Keratinocyte (primary cell): ENCODE results near the gene TPT1. TPM values are rescaled to one million over a fixed set of nuclear protein-coding genes. Genes with fewer than 3 reads are reported as not detected.

ENCODE experiments used
- DNase-seq: peaks from one replicate; pipeline ENCODE4 v3.0.0-alpha.2; 2011; ENCODE audit warnings: low read depth, missing footprints, low spot score
- FAIRE-seq: peaks from 2 replicates; lab custom pipeline; 2011; peaks lifted over from hg19 to GRCh38; lab: Jason Lieb, UNC
- H2AFZ ChIP-seq: 2 replicates; pipeline ENCODE4 v1.6.0; 2012; ENCODE audit warnings: low read length, control low read depth, inconsistent platforms; ENCODE audit not compliant: control insufficient read depth
- H3K27ac ChIP-seq: 2 replicates; pipeline ENCODE4 v1.5.1; 2011; ENCODE audit warnings: low read length; ENCODE audit not compliant: control insufficient read depth, insufficient read depth
- H3K27me3 ChIP-seq: 3 replicates; pipeline ENCODE4 v1.6.0; 2011; ENCODE audit warnings: low read length; ENCODE audit not compliant: control insufficient read depth, insufficient read depth; ENCODE audit errors: extremely low read depth
- H3K36me3 ChIP-seq, 2 experiments: 2 replicates in 1 of 2; 3 replicates in 1 of 2; pipeline ENCODE4 v1.5.1; 2011; ENCODE audit warnings: low read length in 2 of 2, mild to moderate bottlenecking in 1 of 2; ENCODE audit not compliant: control insufficient read depth in 2 of 2, insufficient read depth in 2 of 2; ENCODE audit errors: extremely low read depth in 1 of 2
- H3K4me1 ChIP-seq: 3 replicates; pipeline ENCODE4 v1.5.1; 2011; ENCODE audit warnings: low read length; ENCODE audit not compliant: control insufficient read depth, insufficient read depth; ENCODE audit errors: extremely low read depth
- H3K4me2 ChIP-seq: 3 replicates; pipeline ENCODE4 v1.6.0; 2011; ENCODE audit warnings: low read depth, low read length; ENCODE audit not compliant: control insufficient read depth, insufficient read depth; ENCODE audit errors: extremely low read depth
- H3K4me3 ChIP-seq, 3 experiments: fragments of 200-600 bp in 1 of 3; sonication (generic) in 1 of 3; 2 replicates in 2 of 3; 3 replicates in 1 of 3; pipeline ENCODE4 v1.5.1; 2011 to 2016; ENCODE audit warnings: low read length in 3 of 3, mild to moderate bottlenecking in 3 of 3, control low read depth in 2 of 3, inconsistent platforms in 1 of 3, low read depth in 1 of 3, mixed read lengths in 1 of 3, mixed run types in 1 of 3, moderate library complexity in 1 of 3; ENCODE audit not compliant: control insufficient read depth in 2 of 3, insufficient read depth in 2 of 3; ENCODE audit errors: extremely low read depth in 1 of 3
- H3K79me2 ChIP-seq: 2 replicates; pipeline ENCODE4 v1.6.0; 2012; ENCODE audit warnings: low read length; ENCODE audit not compliant: control insufficient read depth, insufficient read depth
- H3K9ac ChIP-seq: 3 replicates; pipeline ENCODE4 v1.6.0; 2011; ENCODE audit warnings: low read length; ENCODE audit not compliant: control insufficient read depth, insufficient read depth; ENCODE audit errors: extremely low read depth
- H3K9me1 ChIP-seq: 3 replicates; pipeline ENCODE4 v1.6.0; 2011; ENCODE audit warnings: low read length; ENCODE audit not compliant: control insufficient read depth, insufficient read depth; ENCODE audit errors: extremely low read depth
- H3K9me3 ChIP-seq: 2 replicates; pipeline ENCODE4 v1.5.1; 2012; ENCODE audit warnings: low read depth, low read length; ENCODE audit not compliant: control insufficient read depth
- H4K20me1 ChIP-seq: 3 replicates; pipeline ENCODE4 v1.6.0; 2011; ENCODE audit warnings: low read length; ENCODE audit not compliant: control insufficient read depth, insufficient read depth; ENCODE audit errors: extremely low read depth
- CTCF ChIP-seq, 3 experiments: IDR thresholded peaks in 1 of 3; conservative IDR thresholded peaks in 1 of 3; optimal IDR thresholded peaks in 1 of 3; 2 replicates in 2 of 3; 3 replicates in 1 of 3; pipeline versions ENCODE3 to v1.5.1; 2011; ENCODE audit warnings: low read length in 3 of 3, mild to moderate bottlenecking in 3 of 3, moderate library complexity in 2 of 3, control low read depth in 1 of 3, inconsistent platforms in 1 of 3; ENCODE audit not compliant: insufficient read depth in 2 of 3; ENCODE audit errors: extremely low read depth in 1 of 3
- EZH2 ChIP-seq: IDR thresholded peaks from one replicate; pipeline ENCODE4 v1.6.1; 2012; ENCODE audit warnings: inconsistent platforms, mild to moderate bottlenecking, low read length, moderate library complexity
- dilution Hi-C: fragments of 300-500 bp; cut with MboI; formaldehyde crosslinking; loops from one replicate; pipeline ENCODE4 v1.7.0; 2020; ENCODE audit warnings: low sequenced_read_pairs; ENCODE audit not compliant: extremely low pct_ligation_motif_present
- polyA plus RNA-seq, 5 experiments: library from polyadenylated mRNA; depleted of rRNA in 3 of 5; stranded (reverse) in 3 of 5; stranded (forward) in 1 of 5; unstranded in 1 of 5; fragments of >200 nt; gene quantifications; 1 replicate in 1 of 5; 2 replicates in 3 of 5; 3 replicates in 1 of 5; pipeline versions ENCODE4 v1.2.1 to v1.2.3, GENCODE V29; 2011 to 2012; ENCODE audit warnings: missing spikeins in 2 of 5, low read depth in 1 of 5, low replicate concordance in 1 of 5

The TPT1 gene
- polyA plus RNA-seq, 1 donor (not counting 4 experiments of a cell fraction or from before 2014, with no cell fraction given): 8,174 TPM

GRCh38 chr13:45301263-45301662 is 39.7 kb downstream of the TPT1 start:
- H3K4me3 ChIP-seq: no peak overlapping the region
- H3K9ac ChIP-seq: no peak overlapping the region
- H3K27me3 ChIP-seq: no peaks in the 10 kb centered on the region
- dilution Hi-C loops: no loop called here
- H3K9me3 ChIP-seq: no peaks in the 10 kb centered on the region
- peaks cover 0 to 1% of the 10 kb centered on the region in 2 experiments for H3K36me3 ChIP-seq
- no peak overlapping the region for H3K4me2 ChIP-seq
- FAIRE-seq: no peak
- peaks cover 2% of the 10 kb centered on the region for H3K9me1 ChIP-seq
- H4K20me1 ChIP-seq: no peaks in the 10 kb centered on the region
- H3K79me2 ChIP-seq: no peaks in the 10 kb centered on the region
- TF ChIP-seq EZH2: no peak
- no peak for TF ChIP-seq CTCF (optimal IDR thresholded peaks at IDR 0.05 in 1 of 3, IDR thresholded peaks at IDR 0.05 in 1 of 3, conservative IDR thresholded peaks at IDR 0.05 in 1 of 3; ENCODE audit: extremely low read depth in 1 of 3, insufficient read depth in 2 of 3, low read length in 3 of 3)
- no peak overlapping the region for H2AFZ ChIP-seq
- DNase-seq: no peak
- no peaks in the 10 kb centered on the region for H3K4me1 ChIP-seq
- no peak overlapping the region for H3K27ac ChIP-seq

- H3K27me3 ChIP-seq: no peaks in the 10 kb centered on the region
- dilution Hi-C loops: no loop called here
- H3K4me3 ChIP-seq: no peak overlapping the region
- H3K36me3 ChIP-seq: peaks cover 0 to 1% of the 10 kb centered on the region in 2 experiments
- peaks cover 2% of the 10 kb centered on the region for H3K9me1 ChIP-seq
- no peak overlapping the region for H3K27ac ChIP-seq
- no peak overlapping the region for H3K9ac ChIP-seq
- TF ChIP-seq EZH2: no peak
- TF ChIP-seq CTCF (optimal IDR thresholded peaks at IDR 0.05 in 1 of 3, IDR thresholded peaks at IDR 0.05 in 1 of 3, conservative IDR thresholded peaks at IDR 0.05 in 1 of 3; ENCODE audit: extremely low read depth in 1 of 3, insufficient read depth in 2 of 3, low read length in 3 of 3): no peak
- H3K79me2 ChIP-seq: no peaks in the 10 kb centered on the region
- H3K4me1 ChIP-seq: no peaks in the 10 kb centered on the region
- no peak overlapping the region for H2AFZ ChIP-seq
- no peaks in the 10 kb centered on the region for H4K20me1 ChIP-seq
- H3K4me2 ChIP-seq: no peak overlapping the region
- FAIRE-seq: no peak
- DNase-seq: no peak
- no peaks in the 10 kb centered on the region for H3K9me3 ChIP-seq
Measured at GRCh38 chr13:45300190-45300985, 40.6 kb downstream of the TPT1 start.
